Measurements from ENCODE around the gene CERS3.

CERS3 gene

DNA sequence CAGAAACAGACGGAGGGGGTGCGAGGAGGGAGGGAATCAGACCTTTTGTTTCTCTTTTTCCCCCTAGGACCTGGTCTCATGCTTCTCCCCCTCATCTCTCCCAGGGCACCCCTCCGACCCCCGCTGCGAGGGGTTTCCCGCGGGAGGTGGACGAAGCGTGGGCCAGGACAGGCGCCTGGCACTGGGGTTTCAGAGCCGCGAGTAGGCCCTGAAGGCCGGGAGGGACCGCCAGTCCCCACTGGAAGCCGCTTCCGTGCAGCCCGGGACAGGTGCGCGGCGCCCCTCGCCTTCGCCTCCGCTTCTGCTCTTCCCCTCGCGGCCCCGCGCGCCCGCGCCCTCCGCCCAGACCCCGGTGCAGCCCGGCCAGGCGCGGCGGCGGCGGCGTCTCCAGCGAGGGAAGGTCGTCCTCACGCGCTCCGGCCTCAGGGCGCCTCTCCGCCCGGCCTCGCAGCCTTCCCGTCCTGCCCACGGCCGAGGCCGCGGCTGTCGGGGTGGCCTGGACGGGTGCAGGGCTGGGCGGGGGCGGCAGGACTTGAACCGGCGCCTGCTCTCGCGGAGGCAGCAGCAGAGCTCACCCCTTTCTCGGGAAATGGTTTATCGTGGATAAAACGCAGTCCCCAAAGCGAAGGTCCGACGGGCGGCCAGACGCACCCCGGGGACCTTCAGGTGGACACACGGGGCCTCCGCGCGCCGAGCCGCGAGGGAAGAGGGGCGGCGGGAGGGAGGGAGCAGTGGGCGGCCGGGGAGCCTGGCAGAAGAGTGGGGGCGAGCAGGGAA lies 155.4 kb downstream of the CERS3 start:
- DNase-seq, result no peak

DNA sequence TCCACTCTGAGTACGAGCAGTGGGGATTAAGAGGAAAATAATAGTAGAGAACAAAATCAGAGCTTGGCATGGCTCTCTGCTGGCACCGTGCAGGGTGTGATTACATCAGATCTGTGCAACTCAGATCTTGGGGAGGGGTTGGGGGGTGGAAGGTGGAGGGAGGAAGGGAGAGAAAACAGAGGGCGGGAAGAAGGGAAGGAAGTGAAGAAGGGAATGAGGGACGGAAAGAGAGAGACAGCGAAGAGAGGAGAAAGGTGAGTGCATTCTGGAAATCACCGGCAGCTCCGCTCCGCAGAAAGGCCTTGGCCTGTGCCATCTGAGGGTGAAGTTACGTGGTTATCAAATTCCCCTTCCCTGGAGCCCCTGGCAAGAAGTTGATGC lies 156.0 kb downstream of the CERS3 start:
- DNase-seq, result no peak

DNA sequence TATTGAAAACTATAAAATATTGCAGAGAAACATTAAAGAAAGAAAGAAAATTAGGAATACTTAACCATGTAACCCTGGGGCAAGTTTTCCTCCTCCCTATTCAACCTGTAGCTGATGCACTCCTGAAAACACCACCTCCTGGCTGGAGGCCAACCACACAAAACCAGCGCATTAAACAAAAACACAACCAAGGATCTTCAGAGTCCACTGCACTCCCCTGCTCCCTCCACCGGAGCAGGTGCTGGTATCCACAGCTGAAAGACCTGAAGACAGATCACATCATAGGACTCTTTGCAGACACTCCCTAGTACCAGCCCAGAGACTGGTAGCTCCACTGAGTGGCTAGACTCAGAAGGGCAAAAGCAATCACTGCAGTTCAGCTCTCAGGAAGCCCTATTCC lies 173.4 kb downstream of the CERS3 start:
- no peak for DNase-seq

DNA sequence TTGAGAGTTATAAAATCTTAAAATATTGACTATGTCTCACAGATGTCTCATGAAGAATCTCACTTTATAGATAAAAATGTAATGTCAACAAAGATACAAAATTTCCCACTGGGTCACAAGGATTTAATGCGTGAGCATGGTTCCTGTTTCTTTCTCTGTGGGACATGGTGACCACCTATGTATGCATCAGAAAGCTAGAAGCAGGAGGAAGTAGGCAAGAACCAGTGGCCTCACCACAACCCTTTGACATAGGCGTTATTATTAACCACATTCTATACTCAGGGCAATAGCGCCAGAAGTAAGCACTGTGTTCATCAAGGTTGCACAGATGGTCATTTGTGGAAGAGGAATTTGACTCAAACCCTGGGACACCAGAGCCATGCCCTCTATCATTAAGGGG lies 175.3 kb downstream of the CERS3 start:
- DNase-seq, result no peak

DNA sequence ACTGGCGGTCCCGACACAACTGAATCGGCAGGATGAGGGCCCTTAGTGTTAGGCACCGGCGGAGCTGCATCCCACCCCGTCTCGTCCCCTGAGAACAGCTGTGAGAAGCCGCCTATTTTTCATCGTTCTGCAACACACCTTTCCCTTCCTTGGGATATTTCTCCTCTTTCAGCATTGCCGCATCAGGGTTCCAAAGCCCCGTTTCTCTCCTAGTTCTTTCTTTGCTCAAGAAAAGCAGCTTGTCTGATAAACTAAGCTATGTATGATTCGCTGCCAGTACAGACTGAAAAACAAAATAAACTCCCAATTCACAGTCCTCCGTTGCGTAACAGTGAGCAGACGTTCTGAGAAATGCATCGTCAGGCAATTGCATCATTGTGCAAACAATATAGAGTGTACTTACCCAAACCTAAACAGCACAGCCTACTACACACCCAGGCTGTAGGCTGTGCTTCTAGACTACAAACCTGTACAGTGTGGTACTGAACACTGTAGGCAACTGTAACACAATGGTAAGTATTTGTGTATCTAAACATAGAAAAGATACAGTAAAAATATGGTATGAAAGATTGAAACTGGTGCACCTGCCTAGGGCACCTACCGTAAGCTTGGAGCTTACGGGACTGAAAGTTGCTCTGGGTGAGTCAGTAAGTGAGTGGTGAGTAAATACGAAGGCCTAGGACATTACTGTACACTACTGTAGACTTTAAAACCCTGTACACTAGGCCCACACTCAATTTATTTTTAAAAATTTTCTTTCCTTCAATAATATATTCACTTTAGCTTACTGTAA lies 178.1 kb downstream of the CERS3 start:
- DNase-seq, result no peak
